Stomach (tissue), 9 donors: ENCODE results near the gene CD84. TPM values are rescaled to one million over a fixed set of nuclear protein-coding genes. Genes with fewer than 3 reads are reported as not detected.

ENCODE experiments used
- DNase-seq, 2 donors: peaks; one replicate each; pipeline versions ENCODE4 v3.0.0 to v3.0.0-alpha.2; 2013 to 2019
- H3K27ac ChIP-seq, 5 donors: fragments of 200-600 bp in 4 of 5; sonication (generic) in 4 of 5; one replicate each; pipeline ENCODE4 v1.5.1; 2013 to 2019; ENCODE audit warnings: mild to moderate bottlenecking in 1 of 5, moderate library complexity in 1 of 5
- H3K27me3 ChIP-seq, 3 donors: fragments of 200-600 bp; sonication (generic); one replicate each; pipeline ENCODE4 v1.5.1; 2017 to 2019; ENCODE audit warnings: mixed run types in 1 of 3
- H3K36me3 ChIP-seq, 4 donors: fragments of 200-600 bp; sonication (generic); 1 replicate in 3 of 4; 2 replicates in 1 of 4; pipeline ENCODE4 v1.5.1; 2016 to 2019
- H3K4me1 ChIP-seq, 4 donors: fragments of 200-600 bp; sonication (generic); one replicate each; pipeline ENCODE4 v1.5.1; 2016 to 2019
- H3K4me3 ChIP-seq, 4 donors: fragments of 200-600 bp; sonication (generic) in 3 of 4; one replicate each; pipeline ENCODE4 v1.5.1; 2016 to 2019; ENCODE audit warnings: mild to moderate bottlenecking in 1 of 4
- H3K9me3 ChIP-seq, 4 donors: fragments of 200-600 bp; sonication (generic); one replicate each; pipeline ENCODE4 v1.5.1; 2016 to 2019
- CTCF ChIP-seq, 7 experiments: fragments of 450-650 bp in 4 of 7; fragments of 200-600 bp in 3 of 7; sonication (generic) in 3 of 7; IDR thresholded peaks; one replicate each; pipeline ENCODE4 v1.5.1; 2016 to 2019; ENCODE audit warnings: antibody characterized with exemption in 7 of 7, control low read depth in 2 of 7, mild to moderate bottlenecking in 1 of 7
- EP300 ChIP-seq: sonication (generic); formaldehyde crosslinking; IDR thresholded peaks from one replicate; pipeline ENCODE4 v1.6.1; 2017; ENCODE audit warnings: antibody characterized with exemption
- POLR2A ChIP-seq, 4 donors: fragments of 450-650 bp; IDR thresholded peaks; one replicate each; pipeline ENCODE4 v1.6.1; 2016; ENCODE audit warnings: antibody characterized with exemption in 4 of 4, control low read depth in 2 of 4, mild to moderate bottlenecking in 1 of 4, moderate library complexity in 1 of 4
- POLR2AphosphoS5 ChIP-seq, 3 donors: sonication (generic); formaldehyde crosslinking; IDR thresholded peaks; one replicate each; pipeline ENCODE4 v1.6.1; 2016; ENCODE audit warnings: antibody characterized with exemption in 3 of 3
- WGBS, 5 donors: extraction: QIAGEN DNeasy Blood & Tissue Kit in 3 of 5; methylation state at CpG; one replicate each; pipeline versions ENCODE4 v1.1.5 to v1.1.7; 2013 to 2018; 5-methylcytosine and 5-hydroxymethylcytosine counted together
- intact Hi-C: fragments of 100-400 bp; cut with DNase I; formaldehyde crosslinking; loops from one replicate; pipeline ENCODE4 v1.15.1; 2023; ENCODE audit warnings: low total_unique reads
- polyA plus RNA-seq, 3 donors: library from polyadenylated mRNA; stranded (reverse); fragments of 200-250 nt; gene quantifications; one replicate each; pipeline ENCODE4 v1.2.3, GENCODE V29; 2013
- total RNA-seq, 5 donors: library from RNA; depleted of rRNA; stranded (reverse); fragments of >200 nt; gene quantifications; one replicate each; pipeline versions ENCODE4 v1.1.0 to v1.2.3, GENCODE V29; 2014 to 2016
- donor health status: healthy with polysubstance abuse.
- donor health status: Bipolar disorder and iron deficiency.
- donor health status: healthy.

CD84 gene
- total and polyA plus RNA-seq, 8 donors, result 0.23 to 7.6 (median 1.7) TPM

GRCh38 chr1:160576884-160577283 lies 2.4 kb downstream of the CD84 start:
- WGBS, 5 donors, result 36 to 100% (median 42%) methylated on average over 1 to 2 of the region's 2 CpGs
- no peak for DNase-seq
- TF ChIP-seq POLR2A (IDR thresholded peaks at IDR 0.05), result no peak
- H3K27ac ChIP-seq, result peak overlapping the region in 3 of 5 donors; percentile 16 to 22 (median 21)
- H3K4me1 ChIP-seq, result no peaks in the 10 kb centered on the region
- peak overlapping the region in 1 of 4 donors; percentile 0 for H3K4me3 ChIP-seq
- H3K36me3 ChIP-seq, result no peaks in the 10 kb centered on the region
- no peaks in the 10 kb centered on the region for H3K9me3 ChIP-seq
- no peaks in the 10 kb centered on the region for H3K27me3 ChIP-seq
- intact Hi-C loops, result no loop called here

DNA sequence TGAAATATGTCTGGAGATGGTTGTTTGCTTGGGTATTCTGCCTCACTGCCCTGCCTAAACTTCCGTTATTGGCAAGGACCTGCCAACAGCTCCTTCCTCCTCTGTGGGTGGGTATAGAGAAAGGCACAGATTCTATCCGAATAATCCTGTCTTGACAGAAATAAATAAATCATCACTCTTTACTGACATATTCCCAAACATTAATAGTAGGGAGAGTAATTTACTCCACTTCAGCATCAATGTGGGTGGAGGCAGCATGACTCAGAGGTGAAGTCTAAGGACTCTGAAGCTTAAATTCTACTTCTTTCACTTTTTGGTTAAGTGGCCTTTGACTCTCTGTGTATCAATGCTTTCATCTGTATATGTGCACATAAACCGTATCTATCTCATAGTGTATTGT lies 2.9 kb downstream of the CD84 start:
- no peaks in the 10 kb centered on the region for H3K36me3 ChIP-seq
- no peak for DNase-seq
- no peak for TF ChIP-seq POLR2AphosphoS5 (IDR thresholded peaks at IDR 0.05)
- TF ChIP-seq POLR2A (IDR thresholded peaks at IDR 0.05), result no peak
- no peak for TF ChIP-seq CTCF (IDR thresholded peaks at IDR 0.05)
- no peak for TF ChIP-seq EP300
- no peaks in the 10 kb centered on the region for H3K9me3 ChIP-seq
- no peaks in the 10 kb centered on the region for H3K27me3 ChIP-seq
- 61 to 78% (median 73%) methylated on average over 3 of the region's 3 CpGs for WGBS, 5 donors
- peak overlapping the region in 1 of 4 donors; percentile 0 for H3K4me3 ChIP-seq
- H3K27ac ChIP-seq, result peak overlapping the region in 2 of 5 donors; percentile 22 to 54
- H3K4me1 ChIP-seq, result no peaks in the 10 kb centered on the region
- intact Hi-C loops, result no loop called here

DNA sequence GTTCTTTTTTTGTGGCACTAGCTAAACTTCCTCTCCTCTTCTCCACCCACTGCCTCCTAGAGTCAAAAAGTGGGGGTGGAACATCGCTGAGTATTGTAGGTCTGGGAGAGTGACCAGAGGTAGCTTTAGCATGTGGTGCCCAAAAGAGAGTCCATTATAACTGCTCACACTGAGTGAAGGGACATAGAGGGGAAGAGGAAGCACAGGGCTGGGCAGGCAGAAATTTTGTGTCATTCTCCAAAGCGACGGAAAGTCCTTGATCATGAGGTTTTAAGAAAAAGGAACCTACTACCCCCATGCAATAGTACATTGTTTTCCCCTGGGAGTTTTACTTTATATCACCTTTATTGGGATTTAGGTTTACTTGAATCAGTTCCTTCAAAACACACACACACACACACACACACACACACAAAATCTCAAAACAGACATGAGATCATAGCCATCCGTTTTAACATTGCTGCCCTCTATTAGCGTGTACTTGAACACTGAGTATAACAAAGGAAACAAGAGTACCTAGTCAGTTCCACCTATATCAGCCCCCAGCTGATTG lies 4.1 kb downstream of the CD84 start:
- DNase-seq, result peak in 1 of 2 donors; percentile 21
- H3K4me3 ChIP-seq, result no peak overlapping the region
- H3K27ac ChIP-seq, result peak overlapping the region in 3 of 5 donors; percentile 11 to 54 (median 30)
- H3K9me3 ChIP-seq, result no peaks in the 10 kb centered on the region
- H3K4me1 ChIP-seq, result no peaks in the 10 kb centered on the region
- intact Hi-C loops, result no loop called here
- H3K36me3 ChIP-seq, result no peaks in the 10 kb centered on the region
- H3K27me3 ChIP-seq, result no peaks in the 10 kb centered on the region
- WGBS, 5 donors, result 60 to 87% (median 78%) methylated on average over 5 of the region's 5 CpGs
- no peak for TF ChIP-seq CTCF (IDR thresholded peaks at IDR 0.05)
- no peak for TF ChIP-seq POLR2A (IDR thresholded peaks at IDR 0.05)
- TF ChIP-seq EP300, result no peak
- no peak for TF ChIP-seq POLR2AphosphoS5 (IDR thresholded peaks at IDR 0.05)

- 83 to 97% (median 93%) methylated on average over 3 of the region's 3 CpGs for WGBS, 5 donors
Measured at GRCh38 chr1:160570840-160571239, 8.5 kb downstream of the CD84 start.

More at GRCh38 chr1:160570840-160571239, 8.5 kb downstream of the CD84 start:
- TF ChIP-seq EP300, result no peak
- TF ChIP-seq POLR2AphosphoS5 (IDR thresholded peaks at IDR 0.05), result no peak
- no peak for TF ChIP-seq CTCF (IDR thresholded peaks at IDR 0.05)
- TF ChIP-seq POLR2A (IDR thresholded peaks at IDR 0.05), result no peak
- Histone ChIP-seq H3K27me3 (no peaks in the 10 kb centered on the region), H3K9me3 (no peaks in the 10 kb centered on the region), H3K4me3 (no peak overlapping the region), H3K36me3 (no peaks in the 10 kb centered on the region), H3K4me1 (no peaks in the 10 kb centered on the region), H3K27ac (no peak overlapping the region)
- intact Hi-C loops, result no loop called here
- DNase-seq, result no peak
